Endothelial cell of umbilical vein (primary cell): ENCODE results near the gene TLR9. TPM values are rescaled to one million over a fixed set of nuclear protein-coding genes. Genes with fewer than 3 reads are reported as not detected.

Experiments
- BruUV-seq: library from RNA; stranded (reverse); fragments of 400-500 nt; replicated peaks from 2 replicates; lab custom pipeline; 2021; lab: Mats Ljungman, UMichigan
- CTCF ChIA-PET: fragments of 300-600, 350-600 bp; sonication (Branson Sonifier 250); formaldehyde crosslinking; loops from one replicate; lab custom pipeline; 2021; ENCODE audit warnings: antibody characterized with exemption, inconsistent platforms; lab: Charles Lee
- POLR2A ChIA-PET: fragments of 300-600, 350-600 bp; sonication (Branson Sonifier 250); formaldehyde crosslinking; loops from one replicate; lab custom pipeline; 2021; ENCODE audit warnings: antibody characterized with exemption, inconsistent platforms; lab: Charles Lee
- DNase-seq: peaks from one replicate; pipeline ENCODE4 v3.0.0-alpha.2; 2011; ENCODE audit warnings: low read depth, low spot score
- FAIRE-seq: peaks from 2 replicates; lab custom pipeline; 2011; peaks lifted over from hg19 to GRCh38; lab: Jason Lieb, UNC
- H2AFZ ChIP-seq: 2 replicates; pipeline ENCODE4 v1.6.0; 2012; ENCODE audit warnings: low read depth, low read length, control low read depth, inconsistent platforms
- H3K27ac ChIP-seq: 2 replicates; pipeline ENCODE4 v1.5.1; 2011; ENCODE audit warnings: low read depth, mild to moderate bottlenecking, control low read depth, low read length, moderate library complexity; ENCODE audit not compliant: insufficient read depth
- H3K27me3 ChIP-seq, 2 experiments: 2 replicates each; pipeline versions ENCODE4 v1.6.0 to v1.6.1; 2011; ENCODE audit warnings: low read length in 2 of 2, mixed read lengths in 1 of 2; ENCODE audit not compliant: control insufficient read depth in 2 of 2, insufficient read depth in 2 of 2
- H3K36me3 ChIP-seq, 2 experiments: 2 replicates in 1 of 2; 3 replicates in 1 of 2; pipeline ENCODE4 v1.5.1; 2011; ENCODE audit warnings: low read length in 2 of 2, mild to moderate bottlenecking in 1 of 2, moderate library complexity in 1 of 2; ENCODE audit not compliant: control insufficient read depth in 2 of 2, insufficient read depth in 2 of 2; ENCODE audit errors: extremely low read depth in 1 of 2
- H3K4me1 ChIP-seq: 3 replicates; pipeline ENCODE4 v1.5.1; 2011; ENCODE audit warnings: mild to moderate bottlenecking, low read length; ENCODE audit not compliant: control insufficient read depth, insufficient read depth; ENCODE audit errors: extremely low read depth
- H3K4me2 ChIP-seq: 2 replicates; pipeline ENCODE4 v1.6.1; 2011; ENCODE audit warnings: low read length, control low read depth, mixed read lengths; ENCODE audit not compliant: insufficient read depth
- H3K4me3 ChIP-seq, 3 experiments: fragments of 200-600 bp in 1 of 3; sonication (generic), shearing (Covaris generic) in 1 of 3; replicated peaks in 1 of 3; 2 replicates each; pipeline ENCODE4 v1.5.1; 2011 to 2016; ENCODE audit warnings: control low read depth in 3 of 3, low read length in 3 of 3, mild to moderate bottlenecking in 2 of 3, inconsistent platforms in 1 of 3, low read depth in 1 of 3, moderate library complexity in 1 of 3; ENCODE audit not compliant: insufficient read depth in 1 of 3
- H3K79me2 ChIP-seq: 2 replicates; pipeline ENCODE4 v1.6.0; 2012; ENCODE audit warnings: low read length, inconsistent platforms; ENCODE audit not compliant: control insufficient read depth, insufficient read depth
- H3K9ac ChIP-seq: replicated peaks from 2 replicates; pipeline ENCODE3; 2011; ENCODE audit warnings: low read length, control low read depth; ENCODE audit not compliant: insufficient read depth; ENCODE audit errors: extremely low read depth
- H3K9me1 ChIP-seq: replicated peaks from 3 replicates; pipeline ENCODE4 v1.6.0; 2011; ENCODE audit warnings: mild to moderate bottlenecking, low read length; ENCODE audit not compliant: control insufficient read depth, insufficient read depth; ENCODE audit errors: extremely low read depth
- H3K9me3 ChIP-seq: replicated peaks from 2 replicates; pipeline ENCODE4 v1.5.1; 2012; ENCODE audit warnings: low read length, inconsistent platforms; ENCODE audit not compliant: control insufficient read depth, insufficient read depth
- H4K20me1 ChIP-seq: replicated peaks from 2 replicates; pipeline ENCODE3; 2011; ENCODE audit warnings: mild to moderate bottlenecking, low read length; ENCODE audit not compliant: control insufficient read depth, insufficient read depth; ENCODE audit errors: extremely low read depth
- CTCF ChIP-seq, 2 donors: IDR thresholded peaks; 1 replicate in 1 of 2; 2 replicates in 1 of 2; pipeline ENCODE4 v1.5.1; 2011; ENCODE audit warnings: low read length in 2 of 2, mild to moderate bottlenecking in 2 of 2, moderate library complexity in 2 of 2, control low read depth in 1 of 2, inconsistent platforms in 1 of 2, low read depth in 1 of 2; ENCODE audit not compliant: insufficient read depth in 1 of 2; ENCODE audit errors: extremely low read depth in 1 of 2
- EZH2 ChIP-seq: IDR thresholded peaks from 2 replicates; pipeline ENCODE4 v1.6.1; 2012; ENCODE audit warnings: borderline replicate concordance, low read depth, mild to moderate bottlenecking, moderate library complexity, low read length, inconsistent platforms; ENCODE audit not compliant: severe bottlenecking
- FOS ChIP-seq: IDR thresholded peaks from 2 replicates; pipeline ENCODE4 v1.6.1; 2011; ENCODE audit warnings: mild to moderate bottlenecking, low read length, moderate library complexity, borderline replicate concordance; ENCODE audit not compliant: insufficient read depth
- GATA2 ChIP-seq: IDR thresholded peaks from 2 replicates; pipeline ENCODE4 v1.7.0; 2011; ENCODE audit warnings: low read depth, mild to moderate bottlenecking, moderate library complexity, mixed read lengths, low read length; ENCODE audit not compliant: insufficient read length, insufficient read depth
- JUN ChIP-seq: IDR thresholded peaks from 2 replicates; pipeline ENCODE4 v1.6.1; 2011; ENCODE audit warnings: borderline replicate concordance, low read depth; ENCODE audit not compliant: insufficient read length, insufficient read depth
- MYC ChIP-seq: IDR thresholded peaks from one replicate; pipeline ENCODE4 v1.6.1; 2011; ENCODE audit warnings: mild to moderate bottlenecking, low read depth, low read length
- POLR2A ChIP-seq: IDR thresholded peaks from 2 replicates; pipeline ENCODE4 v1.6.1; 2012; ENCODE audit warnings: low read depth, mild to moderate bottlenecking, control low read depth, low read length
- POLR2AphosphoS5 ChIP-seq: IDR thresholded peaks from 2 replicates; pipeline ENCODE4 v1.6.1; 2012; ENCODE audit warnings: low read depth, mild to moderate bottlenecking, control low read depth, low read length, moderate library complexity; ENCODE audit not compliant: insufficient read depth
- dilution Hi-C: fragments of 300-500 bp; cut with MboI; formaldehyde crosslinking; loops from one replicate; pipeline ENCODE4 v1.15.0; 2019; ENCODE audit warnings: low sequenced_read_pairs; ENCODE audit not compliant: extremely low pct_ligation_motif_present
- intact Hi-C: fragments of 100-400 bp; cut with micrococcal nuclease; formaldehyde crosslinking; loops from one replicate; pipeline ENCODE4 v1.10.0; 2022
- polyA plus RNA-seq, 4 experiments: library from polyadenylated mRNA; depleted of rRNA in 3 of 4; stranded (reverse) in 3 of 4; unstranded in 1 of 4; fragments of >200 nt; gene quantifications; 2 replicates each; pipeline versions ENCODE4 v1.2.1 to v1.2.3, GENCODE V29; 2011 to 2012; ENCODE audit warnings: missing spikeins in 1 of 4
- total RNA-seq: library from RNA; stranded (reverse); gene quantifications from 2 replicates; pipeline ENCODE4 v1.2.3, GENCODE V29; 2021
- TF ChIP-seq, protein P1 (sequence below): IDR thresholded peaks from 2 replicates; pipeline ENCODE4 v1.6.1; 2011; ENCODE audit not compliant: insufficient read depth, insufficient read length

The TLR9 gene
- total and polyA plus RNA-seq, 2 donors (not counting 3 experiments of a cell fraction or from before 2014, with no cell fraction given) = not detected

GRCh38 chr3:52196977-52197376 is 28.5 kb downstream of the TLR9 start:
- FAIRE-seq (no peak), DNase-seq (no peak)
- Histone ChIP-seq H4K20me1 (no peaks in the 10 kb centered on the region), H3K27me3 (no peaks in the 10 kb centered on the region), H3K4me2 (no peak overlapping the region), H2AFZ (peak overlapping the region; percentile 85), H3K36me3 (peaks cover 0 to 4% of the 10 kb centered on the region in 2 experiments), H3K9ac (no peak overlapping the region), H3K9me3 (no peaks in the 10 kb centered on the region), H3K4me1 (peaks cover 17% of the 10 kb centered on the region), H3K4me3 (no peak overlapping the region), H3K27ac (no peak overlapping the region), H3K79me2 (peaks cover 15% of the 10 kb centered on the region), H3K9me1 (no peaks in the 10 kb centered on the region)
- no TSS peak for BruUV-seq
- dilution Hi-C loops = no loop called here
- ChIA-PET CTCF (interaction anchor here (0.8 to 1.4 kb wide), 5 partner anchors 8 to 43 kb away, joined by 3 to 5 read pairs (median 3); partner anchors contain the start of gene POC1A), POLR2A (interaction anchor here (0.8 kb wide), 1 partner anchor 42 kb away, joined by 3 read pairs; the partner anchor contains the start of gene POC1A)
- TF ChIP-seq POLR2A (no peak), JUN (no peak), FOS (no peak), CTCF (IDR thresholded peaks at IDR 0.05; ENCODE audit: extremely low read depth in 1 of 2, insufficient read depth in 1 of 2, low read depth in 1 of 2, low read length in 2 of 2) (no peak), GATA2 (no peak), POLR2AphosphoS5 (no peak), EZH2 (no peak), MYC (no peak)
- TF ChIP-seq, protein P1, sequence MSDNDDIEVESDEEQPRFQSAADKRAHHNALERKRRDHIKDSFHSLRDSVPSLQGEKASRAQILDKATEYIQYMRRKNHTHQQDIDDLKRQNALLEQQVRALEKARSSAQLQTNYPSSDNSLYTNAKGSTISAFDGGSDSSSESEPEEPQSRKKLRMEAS = no peak
- intact Hi-C loops = loop anchor here (5.0 kb wide), 1 partner anchor 195 kb away; no protein-coding TSS in a partner anchor
